GM18526 (cell line): Measurements from ENCODE around the gene KCNJ8.

Source experiments
- POLR2A ChIP-seq: IDR thresholded peaks from 3 replicates; pipeline ENCODE4 v1.6.1; 2011; ENCODE audit not compliant: insufficient read length; ENCODE audit errors: extremely low read depth

Gene KCNJ8

DNA sequence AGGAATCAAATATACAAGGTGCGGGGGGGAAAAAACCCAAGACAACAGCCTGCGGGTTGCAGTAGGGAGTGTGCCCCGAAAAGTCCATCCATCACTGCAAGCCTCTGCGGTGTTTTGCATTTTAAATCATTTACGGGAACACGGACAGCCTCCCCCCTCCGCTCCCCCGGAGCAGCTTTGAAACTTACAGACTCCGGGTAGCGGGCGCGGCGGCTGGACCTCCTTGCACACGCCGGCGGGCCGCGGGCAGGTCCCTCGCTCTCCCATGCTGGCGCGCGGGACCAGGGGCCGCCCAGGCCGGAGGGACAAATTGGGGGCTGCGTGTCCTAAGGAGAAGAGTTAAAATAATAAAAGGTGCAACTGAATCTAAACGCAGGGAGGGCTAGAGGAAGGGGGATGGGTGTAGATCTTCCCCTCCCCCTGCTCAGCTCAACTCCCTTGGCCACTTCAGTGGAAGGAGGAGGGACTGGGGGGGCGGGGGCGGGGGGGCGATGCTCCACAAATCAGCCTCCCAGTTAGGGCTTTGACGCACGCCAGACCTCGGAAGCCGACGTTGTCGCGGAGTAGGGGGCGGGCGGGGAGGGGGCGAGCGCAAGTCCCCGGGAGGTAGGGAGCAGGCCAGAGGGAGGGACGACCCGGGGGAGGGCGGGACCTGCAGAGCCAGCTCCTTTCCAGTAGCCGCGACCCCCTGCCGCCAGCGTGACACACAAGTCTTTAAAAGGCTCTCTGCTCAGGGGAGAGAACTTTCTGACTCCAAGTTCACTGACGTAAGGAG, at the start of gene KCNJ8:
Gene KCNJ8 (minus strand): TSS at position 349 of the 775 bp plus-strand sequence. CDS start 1,090 bp downstream, outside the sequence.
- TF ChIP-seq POLR2A = no peak

DNA sequence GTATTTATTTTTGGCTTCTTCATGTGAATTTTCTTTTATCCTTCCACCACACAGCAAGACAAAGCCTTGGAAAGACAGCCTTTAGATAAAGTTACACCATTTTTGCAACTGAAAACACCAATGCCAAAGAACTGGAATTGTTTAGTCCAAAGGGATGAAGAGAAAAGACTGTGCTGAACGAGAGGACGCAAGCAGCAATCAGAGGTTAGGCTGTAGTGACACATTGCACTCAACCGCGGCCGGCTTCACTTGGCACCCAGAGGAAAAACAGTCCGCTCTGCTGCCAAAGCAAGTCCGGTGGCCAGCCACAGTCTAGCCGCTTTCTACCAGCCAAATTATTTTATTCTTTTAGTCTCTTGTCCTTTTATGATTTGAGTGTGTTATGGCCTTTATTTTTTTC, 49.1 kb upstream of the KCNJ8 start:
- TF ChIP-seq POLR2A = no peak

GRCh38 chr12:21819678-21820077, 45.2 kb upstream of the KCNJ8 start:
- no peak for TF ChIP-seq POLR2A

- TF ChIP-seq POLR2A = no peak
Measured at GRCh38 chr12:21819236-21819635, 44.7 kb upstream of the KCNJ8 start.

- TF ChIP-seq POLR2A = no peak
Measured at GRCh38 chr12:21818627-21819026, 44.1 kb upstream of the KCNJ8 start.

GRCh38 chr12:21815306-21816062, 41.0 kb upstream of the KCNJ8 start:
- no peak for TF ChIP-seq POLR2A

- TF ChIP-seq POLR2A = no peak
Measured at GRCh38 chr12:21814814-21815213, 40.3 kb upstream of the KCNJ8 start.

GRCh38 chr12:21814327-21814726, 39.8 kb upstream of the KCNJ8 start:
- no peak for TF ChIP-seq POLR2A

- TF ChIP-seq POLR2A = no peak
Measured at GRCh38 chr12:21813751-21814150, 39.2 kb upstream of the KCNJ8 start.

DNA sequence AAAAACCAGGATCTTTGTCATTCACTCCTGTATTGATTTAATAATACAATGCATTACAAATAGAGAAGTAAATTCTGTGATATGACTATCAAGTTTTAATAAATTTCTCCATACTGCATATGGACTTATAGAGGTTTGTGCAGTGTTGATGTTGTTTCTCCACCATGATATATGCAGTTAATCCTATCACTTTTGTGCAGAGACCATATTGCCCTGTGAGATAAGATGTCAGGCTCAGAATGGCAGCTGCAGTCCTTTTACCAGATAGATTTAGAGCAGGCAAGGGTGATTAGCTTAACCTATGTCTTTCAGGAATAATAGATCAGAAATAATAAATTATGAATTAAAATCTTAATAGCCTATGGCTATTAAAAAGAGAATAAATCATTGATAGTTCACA, 38.6 kb upstream of the KCNJ8 start:
- no peak for TF ChIP-seq POLR2A

- TF ChIP-seq POLR2A = no peak
Measured at GRCh38 chr12:21809100-21809499, 34.6 kb upstream of the KCNJ8 start.

DNA sequence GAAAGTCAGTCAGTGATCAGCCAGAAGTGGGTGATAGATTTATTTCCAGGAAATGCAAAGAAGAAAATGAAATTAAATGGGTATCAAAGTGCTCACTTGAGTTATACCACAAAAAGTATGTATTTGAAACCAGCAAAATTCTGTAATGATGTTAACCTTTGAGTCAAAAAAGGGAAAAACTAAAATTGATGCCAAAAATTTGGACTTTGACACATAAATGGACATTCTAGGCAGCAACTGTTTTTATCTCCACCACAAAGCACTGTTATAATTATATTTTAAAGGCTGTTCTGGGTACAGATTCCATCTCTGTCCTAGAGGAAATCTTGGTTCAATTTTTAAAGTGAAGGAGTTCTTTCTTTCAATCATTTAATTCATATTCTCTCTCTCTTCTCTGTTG, 31.7 kb upstream of the KCNJ8 start:
- no peak for TF ChIP-seq POLR2A

DNA sequence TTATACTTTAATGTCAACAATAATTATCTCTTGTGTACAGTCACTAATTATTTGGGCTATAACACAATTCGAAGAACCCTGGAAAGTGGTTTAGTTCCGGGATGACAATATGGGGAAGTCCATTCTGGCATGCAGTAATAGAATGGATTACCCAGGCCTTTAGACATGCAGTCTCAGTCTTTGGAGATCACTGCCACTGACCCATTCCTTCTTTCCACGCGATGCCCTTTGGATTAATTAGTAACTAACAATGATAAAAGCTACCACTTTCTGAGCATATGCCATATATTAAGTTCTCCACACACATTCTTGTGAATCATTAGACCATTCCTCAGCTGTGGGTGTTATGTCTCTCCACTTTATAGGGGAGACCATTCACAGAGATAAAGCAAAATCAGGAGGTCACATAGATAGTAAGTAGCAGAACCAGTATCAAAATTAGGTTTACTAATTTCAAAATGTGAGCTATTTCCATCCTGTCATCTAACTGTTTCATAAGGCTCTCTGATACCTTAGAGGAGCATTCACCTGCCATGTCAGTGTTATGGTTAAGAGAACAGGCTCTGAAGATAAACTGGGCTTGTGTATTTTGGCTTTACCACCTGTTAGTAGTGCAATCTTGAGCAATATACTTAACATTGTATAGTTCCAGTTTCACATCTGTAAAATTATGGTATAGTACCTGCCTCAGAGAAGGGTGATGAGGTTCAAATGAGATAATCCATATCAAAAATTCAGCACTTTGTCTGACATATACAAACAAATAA, 27.2 kb upstream of the KCNJ8 start:
- no peak for TF ChIP-seq POLR2A

DNA sequence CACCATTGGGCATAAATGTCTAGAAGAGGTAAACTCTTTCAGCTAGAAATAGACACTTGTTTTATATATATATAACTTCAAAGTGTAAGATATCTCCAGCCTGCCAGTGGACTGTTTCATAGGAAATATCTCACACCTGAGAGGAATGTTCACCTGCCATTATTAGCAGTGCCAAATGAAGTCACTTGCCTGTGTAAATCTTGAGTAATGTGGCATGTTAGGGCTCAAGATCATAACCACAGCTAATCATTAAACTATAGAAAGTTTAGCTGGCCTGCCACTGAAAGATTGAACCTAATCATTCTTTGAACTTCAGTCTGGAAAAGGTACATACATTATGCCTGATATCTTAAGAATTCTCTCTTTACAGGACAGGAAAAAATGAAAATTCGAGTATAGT, 25.5 kb upstream of the KCNJ8 start:
- TF ChIP-seq POLR2A = no peak

- no peak for TF ChIP-seq POLR2A
Measured at GRCh38 chr12:21797539-21797938, 23.0 kb upstream of the KCNJ8 start.
